A673 (cell line): ENCODE results near the gene HLA-A.

Experiments
- EZH2 ChIP-seq: fragments of 200-600 bp; sonication (generic); IDR thresholded peaks from 2 replicates; pipeline ENCODE4 v1.6.1; 2017; ENCODE audit warnings: borderline replicate concordance, low read depth, mild to moderate bottlenecking, mixed read lengths, antibody characterized with exemption, low read length; ENCODE audit not compliant: poor library complexity, severe bottlenecking
- TF ChIP-seq, protein P1 (sequence below): fragments of 300-800, 200-600 bp; sonication (generic); conservative IDR thresholded peaks from 2 replicates; pipeline ENCODE4 v1.5.1; 2017; ENCODE audit warnings: low read depth, mild to moderate bottlenecking, antibody characterized with exemption, low read length, moderate library complexity, mixed read lengths

DNA sequence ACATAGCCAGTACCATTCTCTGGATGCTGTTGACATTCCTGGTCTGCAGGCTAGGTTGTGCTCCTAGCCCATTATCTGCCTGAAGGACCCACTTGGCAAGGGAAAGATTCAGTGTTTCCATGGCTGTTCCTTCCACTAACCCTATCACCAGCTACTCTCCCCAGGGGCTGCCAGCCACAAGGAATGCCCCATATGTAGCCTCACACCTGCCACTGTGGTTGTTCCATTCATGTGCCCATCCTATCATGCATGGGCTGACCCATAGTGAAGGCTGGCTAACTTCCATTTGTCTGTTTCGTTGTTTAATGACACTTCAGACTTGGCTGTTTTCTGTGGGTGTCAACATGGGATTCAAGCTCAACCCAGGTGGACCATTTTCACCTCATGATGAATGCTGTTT, 25.6 kb upstream of the HLA-A start:
- TF ChIP-seq, protein P1, sequence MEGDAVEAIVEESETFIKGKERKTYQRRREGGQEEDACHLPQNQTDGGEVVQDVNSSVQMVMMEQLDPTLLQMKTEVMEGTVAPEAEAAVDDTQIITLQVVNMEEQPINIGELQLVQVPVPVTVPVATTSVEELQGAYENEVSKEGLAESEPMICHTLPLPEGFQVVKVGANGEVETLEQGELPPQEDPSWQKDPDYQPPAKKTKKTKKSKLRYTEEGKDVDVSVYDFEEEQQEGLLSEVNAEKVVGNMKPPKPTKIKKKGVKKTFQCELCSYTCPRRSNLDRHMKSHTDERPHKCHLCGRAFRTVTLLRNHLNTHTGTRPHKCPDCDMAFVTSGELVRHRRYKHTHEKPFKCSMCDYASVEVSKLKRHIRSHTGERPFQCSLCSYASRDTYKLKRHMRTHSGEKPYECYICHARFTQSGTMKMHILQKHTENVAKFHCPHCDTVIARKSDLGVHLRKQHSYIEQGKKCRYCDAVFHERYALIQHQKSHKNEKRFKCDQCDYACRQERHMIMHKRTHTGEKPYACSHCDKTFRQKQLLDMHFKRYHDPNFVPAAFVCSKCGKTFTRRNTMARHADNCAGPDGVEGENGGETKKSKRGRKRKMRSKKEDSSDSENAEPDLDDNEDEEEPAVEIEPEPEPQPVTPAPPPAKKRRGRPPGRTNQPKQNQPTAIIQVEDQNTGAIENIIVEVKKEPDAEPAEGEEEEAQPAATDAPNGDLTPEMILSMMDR: no peak
- TF ChIP-seq EZH2: no peak
